H1 (cell line): ENCODE data around the gene SCGB1D4. TPM values are rescaled to one million over a fixed set of nuclear protein-coding genes. Genes with fewer than 3 reads are reported as not detected.

Experiments used
- RXRA ChIP-seq: IDR thresholded peaks from 2 replicates; pipeline ENCODE4 v1.6.1; 2011; ENCODE audit warnings: low read depth, mild to moderate bottlenecking, low read length, moderate library complexity; ENCODE audit not compliant: insufficient read depth
- SRF ChIP-seq: IDR thresholded peaks from 2 replicates; pipeline ENCODE4 v1.6.1; 2011; ENCODE audit warnings: mild to moderate bottlenecking, low read depth, low read length, moderate library complexity
- TCF12 ChIP-seq: IDR thresholded peaks from 2 replicates; pipeline ENCODE4 v1.6.1; 2011; ENCODE audit warnings: low read depth, mild to moderate bottlenecking, low read length
- polyA plus RNA-seq, 7 experiments: library from polyadenylated mRNA; depleted of rRNA in 3 of 7; stranded (reverse) in 5 of 7; unstranded in 2 of 7; fragments of >200 nt in 5 of 7; fragments of 200-250 nt in 2 of 7; gene quantifications; 1 replicate in 5 of 7; 2 replicates in 1 of 7; 4 replicates in 1 of 7; pipeline versions ENCODE4 v1.2.1 to v1.2.3, GENCODE V29; 2011 to 2013; ENCODE audit warnings: missing spikeins in 2 of 7, mixed read lengths in 2 of 7
- total RNA-seq: library from RNA; stranded (reverse); fragmentation: NEBNext Ultra II Directional; extraction: Animal tissue kit (Norgen Biotek cat#: 25700); gene quantifications from 2 replicates; pipeline ENCODE4 v1.2.1, GENCODE V29; 2021

SCGB1D4 gene
- total and polyA plus RNA-seq, 2 of the 8 experiments (the other 6 are each of a cell fraction or from before 2014, with no cell fraction given): not detected

DNA sequence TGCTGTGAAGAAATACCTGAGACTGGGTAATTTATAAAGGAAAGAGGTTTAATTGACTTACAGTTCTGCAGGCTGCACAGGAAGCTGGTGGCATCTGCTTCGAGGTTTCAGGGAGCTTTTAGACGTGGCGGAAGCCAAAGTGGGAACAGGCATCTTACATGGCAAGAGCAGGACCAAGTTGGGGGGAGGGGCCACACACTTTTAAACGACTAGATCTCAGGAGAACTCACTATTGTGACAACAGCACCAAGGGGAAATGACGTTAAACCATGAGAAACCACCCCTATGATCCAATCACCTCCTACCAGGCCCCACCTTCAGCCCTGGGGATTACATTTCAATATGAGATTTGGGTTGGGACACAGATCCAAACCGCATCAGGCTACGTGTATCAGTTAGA lies 11.1 kb upstream of the SCGB1D4 start (continued):
- TF ChIP-seq RXRA: no peak
- no peak for TF ChIP-seq SRF
- no peak for TF ChIP-seq TCF12
